ENCODE results near the gene AFAP1L2.

AFAP1L2 gene

GRCh38 chr10:114412907-114413797, 8.8 kb upstream of the AFAP1L2 start:
- no peak for DNase-seq

- DNase-seq = no peak
These were observed 4.7 kb upstream of the AFAP1L2 start for GRCh38 chr10:114408968-114409444.

- no peak for DNase-seq
These were observed 4.0 kb upstream of the AFAP1L2 start for GRCh38 chr10:114408112-114408967.

- no peak for DNase-seq
These were observed 2.2 kb upstream of the AFAP1L2 start for GRCh38 chr10:114406455-114406854.

GRCh38 chr10:114405011-114405350, 679 bp upstream of the AFAP1L2 start:
- no peak for DNase-seq

- DNase-seq = no peak
These were observed 651 bp downstream of the AFAP1L2 start for GRCh38 chr10:114403541-114404161.

GRCh38 chr10:114402871-114403540, 1.3 kb downstream of the AFAP1L2 start:
- DNase-seq = no peak

- no peak for DNase-seq
These were observed 2.1 kb downstream of the AFAP1L2 start for GRCh38 chr10:114402233-114402632.

GRCh38 chr10:114401195-114401791, 3.0 kb downstream of the AFAP1L2 start:
- DNase-seq = no peak

- no peak for DNase-seq
These were observed 4.2 kb downstream of the AFAP1L2 start for GRCh38 chr10:114400091-114400490.

GRCh38 chr10:114399576-114399975, 4.7 kb downstream of the AFAP1L2 start:
- DNase-seq = no peak

GRCh38 chr10:114398587-114399331, 5.5 kb downstream of the AFAP1L2 start:
- no peak for DNase-seq

- no peak for DNase-seq
These were observed 6.6 kb downstream of the AFAP1L2 start for GRCh38 chr10:114397651-114398145.

- DNase-seq = no peak
These were observed 7.8 kb downstream of the AFAP1L2 start for GRCh38 chr10:114396464-114396863.

- DNase-seq = no peak
These were observed 8.8 kb downstream of the AFAP1L2 start for GRCh38 chr10:114395366-114396022.

- DNase-seq = no peak
These were observed 9.8 kb downstream of the AFAP1L2 start for GRCh38 chr10:114394531-114394930.

GRCh38 chr10:114393886-114394285, 10.4 kb downstream of the AFAP1L2 start:
- DNase-seq = no peak

- DNase-seq = no peak
These were observed 10.8 kb downstream of the AFAP1L2 start for GRCh38 chr10:114393482-114393881.

- DNase-seq = no peak
These were observed 12.0 kb downstream of the AFAP1L2 start for GRCh38 chr10:114392112-114392835.

- DNase-seq = no peak
These were observed 12.7 kb downstream of the AFAP1L2 start for GRCh38 chr10:114391599-114391998.
